Panc1 (cell line): ENCODE measurements around the gene MTG1. TPM values are rescaled to one million over a fixed set of nuclear protein-coding genes. Genes with fewer than 3 reads are reported as not detected.
"Not testable (repeated sequence)": the region's sequence is repeated elsewhere in the genome, so short reads cannot be mapped to it uniquely, and the experiment has no call there.

Experiments used
- ATAC-seq: fragments of 200-7000 bp; cut with Tn5 transposase; 2 replicates; pipeline ENCODE4 v1.9.1; 2020; ENCODE audit warnings: mild to moderate bottlenecking, moderate library complexity
- BruUV-seq: library from RNA; stranded (reverse); fragments of 400-500 nt; replicated peaks from 2 replicates; lab custom pipeline; 2021; lab: Mats Ljungman, UMichigan
- CTCF ChIA-PET: fragments of 300-600 bp; sonication (Branson Sonifier 250); formaldehyde crosslinking; loops from one replicate; lab custom pipeline; 2022; ENCODE audit warnings: antibody characterized with exemption; lab: Charles Lee
- POLR2A ChIA-PET: fragments of 300-600 bp; sonication (Branson Sonifier 250); formaldehyde crosslinking; loops from one replicate; lab custom pipeline; 2022; ENCODE audit warnings: antibody characterized with exemption; lab: Charles Lee
- DNase-seq: peaks from one replicate; pipeline ENCODE4 v3.0.0-alpha.2; 2010; ENCODE audit warnings: low read depth, low spot score
- H3K27ac ChIP-seq: 2 replicates; pipeline ENCODE4 v1.5.1; 2011; ENCODE audit warnings: mild to moderate bottlenecking, low read length, inconsistent platforms
- H3K27me3 ChIP-seq: fragments of 200-500 bp; sonication (Bioruptor generic); 2 replicates; pipeline ENCODE4 v1.6.0; 2014; ENCODE audit warnings: low read length, inconsistent platforms; ENCODE audit not compliant: control insufficient read depth, insufficient read depth
- H3K36me3 ChIP-seq: fragments of 200-500 bp; sonication (Bioruptor generic); 2 replicates; pipeline ENCODE4 v1.5.1; 2014; ENCODE audit warnings: inconsistent platforms, mild to moderate bottlenecking, low read length, moderate library complexity; ENCODE audit not compliant: control insufficient read depth, insufficient read depth
- H3K4me1 ChIP-seq: 2 replicates; pipeline ENCODE4 v1.5.1; 2011; ENCODE audit warnings: inconsistent platforms, mild to moderate bottlenecking, low read length, moderate library complexity; ENCODE audit not compliant: control insufficient read depth, insufficient read depth
- H3K4me3 ChIP-seq, 2 experiments: 2 replicates each; pipeline ENCODE4 v1.5.1; 2011 to 2012; ENCODE audit warnings: low read depth in 2 of 2, low read length in 2 of 2, mild to moderate bottlenecking in 2 of 2, inconsistent platforms in 1 of 2, moderate library complexity in 1 of 2
- H3K9me3 ChIP-seq: fragments of 200-500 bp; sonication (Bioruptor generic); 2 replicates; pipeline ENCODE4 v1.5.1; 2014; ENCODE audit warnings: low read depth, mild to moderate bottlenecking, inconsistent platforms, low read length, moderate library complexity; ENCODE audit not compliant: control insufficient read depth, insufficient read depth
- POLR2AphosphoS5 ChIP-seq: IDR thresholded peaks from 2 replicates; pipeline ENCODE4 v1.6.1; 2012; ENCODE audit warnings: mild to moderate bottlenecking, low read depth, low read length, moderate library complexity
- SIN3A ChIP-seq: IDR thresholded peaks from 2 replicates; pipeline ENCODE4 v1.6.1; 2012; ENCODE audit warnings: low read depth, mild to moderate bottlenecking, low read length, moderate library complexity, borderline replicate concordance; ENCODE audit not compliant: insufficient read depth
- TCF7L2 ChIP-seq: IDR thresholded peaks from 2 replicates; pipeline ENCODE4 v1.6.1; 2011; ENCODE audit warnings: mild to moderate bottlenecking, low read depth, low read length, inconsistent platforms
- in situ Hi-C: cut with HindIII; loops from 2 replicates; pipeline ENCODE4 v1.10.0; 2016; ENCODE audit warnings: low sequenced_read_pairs, low pct_unique_long_range_greater_than_20kb
- intact Hi-C: fragments of 100-400 bp; cut with micrococcal nuclease; formaldehyde crosslinking; loops from one replicate; pipeline ENCODE4 v1.10.0; 2022; ENCODE audit not compliant: unreplicated experiment
- total RNA-seq: library from RNA; stranded (reverse); gene quantifications from one replicate; pipeline ENCODE4 v1.2.1, GENCODE V29; 2021; ENCODE audit not compliant: unreplicated experiment
- TF ChIP-seq, protein P1 (sequence below), 2 experiments: IDR thresholded peaks; 2 replicates each; pipeline ENCODE4 v1.6.1; 2011 to 2012; ENCODE audit warnings: low read depth in 2 of 2, control low read depth in 1 of 2, low read length in 1 of 2, mild to moderate bottlenecking in 1 of 2, moderate library complexity in 1 of 2; ENCODE audit not compliant: insufficient read depth in 1 of 2
- TF ChIP-seq, protein P2 (sequence below): fragments of 450-650 bp; IDR thresholded peaks from 2 replicates; pipeline ENCODE4 v1.5.1; 2017; ENCODE audit warnings: mild to moderate bottlenecking

The MTG1 gene
- total RNA-seq, 1 experiment from 2014 or later, result 96.4 TPM

DNA sequence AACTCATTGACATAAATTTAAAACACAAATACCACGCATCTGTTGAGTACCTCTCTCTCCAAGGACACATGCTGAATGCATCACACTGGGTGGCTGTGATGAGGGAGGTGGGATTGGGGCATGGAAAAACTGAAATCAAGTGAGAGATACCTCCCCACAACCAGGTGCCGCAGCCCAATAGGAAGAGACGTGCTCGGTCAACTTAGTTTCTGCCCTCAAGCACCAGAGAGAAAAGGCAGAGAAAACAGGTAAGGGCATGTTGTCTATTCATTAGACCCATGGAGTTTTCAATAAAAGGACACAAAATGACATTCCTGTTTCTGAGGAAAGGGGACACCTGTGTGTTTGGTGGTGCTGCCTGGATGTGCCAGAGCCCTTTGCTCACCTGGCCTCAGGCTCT is 35.6 kb downstream of the MTG1 start:
- POLR2A ChIA-PET, H3K4me3 ChIP-seq, H3K4me1 ChIP-seq, DNase-seq, H3K9me3 ChIP-seq, ATAC-seq, H3K36me3 ChIP-seq, H3K27ac ChIP-seq, BruUV-seq, H3K27me3 ChIP-seq, in situ Hi-C loops: not testable (repeated sequence)
- intact Hi-C loops, result loop anchor here (2.0 kb wide), 1 partner anchor 143 kb away; no protein-coding TSS in a partner anchor
- CTCF ChIA-PET, result interaction anchor here (0.7 kb wide), 1 partner anchor 119 kb away, joined by 10 read pairs; no protein-coding TSS in a partner anchor

DNA sequence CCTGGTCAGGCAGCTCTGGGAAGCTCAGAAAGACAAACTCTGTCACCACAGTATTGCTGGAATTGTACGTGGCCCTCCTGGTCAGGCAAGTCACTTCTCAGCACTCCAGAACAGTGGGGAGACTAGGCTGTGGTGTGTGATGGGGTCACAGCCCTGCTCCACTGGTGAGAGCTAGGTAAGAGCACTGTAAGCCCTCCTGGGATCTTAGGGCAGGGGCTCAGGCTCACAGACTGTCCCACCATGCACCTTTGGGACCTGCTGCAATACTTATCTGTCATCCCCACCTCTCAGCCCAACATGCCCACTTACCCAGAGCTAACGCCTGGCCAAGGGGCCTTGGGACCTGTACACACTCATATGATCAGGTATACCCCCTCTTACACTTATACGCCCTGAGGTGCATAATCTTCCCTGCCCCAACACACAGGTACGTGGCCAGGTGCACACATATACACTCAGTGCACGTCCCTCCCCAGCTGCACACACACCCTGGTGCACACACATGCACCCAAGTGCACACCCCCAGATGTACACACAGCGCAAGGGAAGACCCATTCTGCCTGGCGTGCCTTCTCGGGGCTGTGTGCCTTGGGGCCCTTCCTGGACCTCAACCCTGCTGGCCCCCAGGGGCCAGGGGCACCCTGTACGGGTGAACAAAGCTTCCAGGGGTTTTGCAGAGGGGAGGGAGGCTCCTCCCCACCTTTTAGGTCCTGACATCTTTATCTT is 38.1 kb downstream of the MTG1 start:
- CTCF ChIA-PET, H3K4me3 ChIP-seq, intact Hi-C loops, H3K27me3 ChIP-seq, H3K27ac ChIP-seq, BruUV-seq, H3K9me3 ChIP-seq, DNase-seq, H3K4me1 ChIP-seq, POLR2A ChIA-PET, H3K36me3 ChIP-seq, in situ Hi-C loops: not testable (repeated sequence)
- ATAC-seq, result peak; percentile 55

DNA sequence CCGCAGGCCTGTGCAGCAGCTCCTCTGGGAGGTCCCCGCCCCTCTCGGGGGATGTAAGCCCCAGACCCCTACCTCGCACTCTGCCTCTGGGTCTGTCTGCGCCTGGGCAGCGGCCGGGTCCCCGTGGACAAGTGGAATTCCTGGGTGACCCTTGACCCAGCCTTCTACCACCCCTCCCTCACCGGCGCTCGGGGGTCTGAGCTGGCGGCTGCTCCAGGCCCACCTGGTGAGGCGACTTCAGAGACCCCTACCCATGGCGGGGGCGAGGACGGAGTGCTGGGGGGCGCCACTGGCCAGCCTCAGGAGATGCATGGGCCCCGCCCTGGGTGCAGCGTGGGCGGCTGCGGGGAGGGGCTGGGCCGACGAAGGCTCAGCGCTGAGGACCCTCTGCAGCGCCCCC is 38.8 kb downstream of the MTG1 start:
- H3K4me1 ChIP-seq, DNase-seq, CTCF ChIA-PET, ATAC-seq, H3K4me3 ChIP-seq, BruUV-seq, H3K27me3 ChIP-seq, H3K36me3 ChIP-seq, H3K9me3 ChIP-seq, H3K27ac ChIP-seq, intact Hi-C loops, in situ Hi-C loops, POLR2A ChIA-PET: not testable (repeated sequence)

DNA sequence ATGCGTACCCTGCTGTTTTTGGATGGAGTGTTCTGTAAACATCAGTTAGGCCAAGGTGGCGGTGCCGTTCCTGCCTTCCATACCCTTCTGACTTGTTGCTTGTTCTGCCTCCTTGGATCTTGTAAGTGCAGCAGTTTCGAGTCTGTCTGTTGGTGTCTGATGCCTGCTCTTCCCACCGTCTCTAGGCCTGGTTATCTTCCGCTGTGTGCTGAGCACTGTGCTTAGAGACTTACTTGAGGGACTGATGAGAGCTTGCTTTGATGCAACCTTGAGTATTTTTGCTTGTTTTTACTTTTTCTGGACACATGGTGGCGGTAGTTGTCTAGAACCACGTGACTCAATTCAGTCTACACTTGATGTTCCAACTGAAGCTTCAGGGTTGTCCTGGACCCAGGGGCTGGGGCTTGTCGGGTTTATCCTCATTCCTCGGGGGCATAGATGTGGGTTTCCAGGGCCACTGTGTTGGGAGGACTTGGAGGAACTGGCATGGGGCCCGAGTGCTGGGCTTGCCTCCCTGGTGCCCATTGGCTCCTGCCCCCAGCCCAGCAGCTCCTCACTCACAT is 44.8 kb downstream of the MTG1 start:
- intact Hi-C loops, result loop anchor here (5.0 kb wide), 1 partner anchor 79 kb away; no protein-coding TSS in a partner anchor
- no peak overlapping the region for H3K27ac ChIP-seq
- no peaks in the 10 kb centered on the region for H3K27me3 ChIP-seq
- DNase-seq, result peak; percentile 30
- H3K36me3 ChIP-seq, result no peaks in the 10 kb centered on the region
- in situ Hi-C loops, result no loop called here
- H3K4me3 ChIP-seq, result no peak overlapping the region
- no peaks in the 10 kb centered on the region for H3K4me1 ChIP-seq
- ATAC-seq, result peak; percentile 43; the same call in 1 of the 2 replicates
- POLR2A ChIA-PET, result no interaction called here
- BruUV-seq, result no TSS peak
- TF ChIP-seq, protein P1, sequence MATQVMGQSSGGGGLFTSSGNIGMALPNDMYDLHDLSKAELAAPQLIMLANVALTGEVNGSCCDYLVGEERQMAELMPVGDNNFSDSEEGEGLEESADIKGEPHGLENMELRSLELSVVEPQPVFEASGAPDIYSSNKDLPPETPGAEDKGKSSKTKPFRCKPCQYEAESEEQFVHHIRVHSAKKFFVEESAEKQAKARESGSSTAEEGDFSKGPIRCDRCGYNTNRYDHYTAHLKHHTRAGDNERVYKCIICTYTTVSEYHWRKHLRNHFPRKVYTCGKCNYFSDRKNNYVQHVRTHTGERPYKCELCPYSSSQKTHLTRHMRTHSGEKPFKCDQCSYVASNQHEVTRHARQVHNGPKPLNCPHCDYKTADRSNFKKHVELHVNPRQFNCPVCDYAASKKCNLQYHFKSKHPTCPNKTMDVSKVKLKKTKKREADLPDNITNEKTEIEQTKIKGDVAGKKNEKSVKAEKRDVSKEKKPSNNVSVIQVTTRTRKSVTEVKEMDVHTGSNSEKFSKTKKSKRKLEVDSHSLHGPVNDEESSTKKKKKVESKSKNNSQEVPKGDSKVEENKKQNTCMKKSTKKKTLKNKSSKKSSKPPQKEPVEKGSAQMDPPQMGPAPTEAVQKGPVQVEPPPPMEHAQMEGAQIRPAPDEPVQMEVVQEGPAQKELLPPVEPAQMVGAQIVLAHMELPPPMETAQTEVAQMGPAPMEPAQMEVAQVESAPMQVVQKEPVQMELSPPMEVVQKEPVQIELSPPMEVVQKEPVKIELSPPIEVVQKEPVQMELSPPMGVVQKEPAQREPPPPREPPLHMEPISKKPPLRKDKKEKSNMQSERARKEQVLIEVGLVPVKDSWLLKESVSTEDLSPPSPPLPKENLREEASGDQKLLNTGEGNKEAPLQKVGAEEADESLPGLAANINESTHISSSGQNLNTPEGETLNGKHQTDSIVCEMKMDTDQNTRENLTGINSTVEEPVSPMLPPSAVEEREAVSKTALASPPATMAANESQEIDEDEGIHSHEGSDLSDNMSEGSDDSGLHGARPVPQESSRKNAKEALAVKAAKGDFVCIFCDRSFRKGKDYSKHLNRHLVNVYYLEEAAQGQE (IDR thresholded peaks at IDR 0.05; ENCODE audit: insufficient read depth in 1 of 2, low read depth in 2 of 2, low read length in 1 of 2), result no peak
- TF ChIP-seq, protein P2, sequence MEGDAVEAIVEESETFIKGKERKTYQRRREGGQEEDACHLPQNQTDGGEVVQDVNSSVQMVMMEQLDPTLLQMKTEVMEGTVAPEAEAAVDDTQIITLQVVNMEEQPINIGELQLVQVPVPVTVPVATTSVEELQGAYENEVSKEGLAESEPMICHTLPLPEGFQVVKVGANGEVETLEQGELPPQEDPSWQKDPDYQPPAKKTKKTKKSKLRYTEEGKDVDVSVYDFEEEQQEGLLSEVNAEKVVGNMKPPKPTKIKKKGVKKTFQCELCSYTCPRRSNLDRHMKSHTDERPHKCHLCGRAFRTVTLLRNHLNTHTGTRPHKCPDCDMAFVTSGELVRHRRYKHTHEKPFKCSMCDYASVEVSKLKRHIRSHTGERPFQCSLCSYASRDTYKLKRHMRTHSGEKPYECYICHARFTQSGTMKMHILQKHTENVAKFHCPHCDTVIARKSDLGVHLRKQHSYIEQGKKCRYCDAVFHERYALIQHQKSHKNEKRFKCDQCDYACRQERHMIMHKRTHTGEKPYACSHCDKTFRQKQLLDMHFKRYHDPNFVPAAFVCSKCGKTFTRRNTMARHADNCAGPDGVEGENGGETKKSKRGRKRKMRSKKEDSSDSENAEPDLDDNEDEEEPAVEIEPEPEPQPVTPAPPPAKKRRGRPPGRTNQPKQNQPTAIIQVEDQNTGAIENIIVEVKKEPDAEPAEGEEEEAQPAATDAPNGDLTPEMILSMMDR, result peak; percentile 78
- no peak for TF ChIP-seq TCF7L2
- TF ChIP-seq POLR2AphosphoS5, result no peak
- TF ChIP-seq SIN3A, result no peak
- no peaks in the 10 kb centered on the region for H3K9me3 ChIP-seq
- CTCF ChIA-PET, result interaction anchor here (0.6 to 1.2 kb wide), 6 partner anchors 12 to 175 kb away, joined by 3 to 5 read pairs (median 4); no protein-coding TSS in a partner anchor
